ENCODE data around the gene PNPLA1.

- TF ChIP-seq, protein P1, sequence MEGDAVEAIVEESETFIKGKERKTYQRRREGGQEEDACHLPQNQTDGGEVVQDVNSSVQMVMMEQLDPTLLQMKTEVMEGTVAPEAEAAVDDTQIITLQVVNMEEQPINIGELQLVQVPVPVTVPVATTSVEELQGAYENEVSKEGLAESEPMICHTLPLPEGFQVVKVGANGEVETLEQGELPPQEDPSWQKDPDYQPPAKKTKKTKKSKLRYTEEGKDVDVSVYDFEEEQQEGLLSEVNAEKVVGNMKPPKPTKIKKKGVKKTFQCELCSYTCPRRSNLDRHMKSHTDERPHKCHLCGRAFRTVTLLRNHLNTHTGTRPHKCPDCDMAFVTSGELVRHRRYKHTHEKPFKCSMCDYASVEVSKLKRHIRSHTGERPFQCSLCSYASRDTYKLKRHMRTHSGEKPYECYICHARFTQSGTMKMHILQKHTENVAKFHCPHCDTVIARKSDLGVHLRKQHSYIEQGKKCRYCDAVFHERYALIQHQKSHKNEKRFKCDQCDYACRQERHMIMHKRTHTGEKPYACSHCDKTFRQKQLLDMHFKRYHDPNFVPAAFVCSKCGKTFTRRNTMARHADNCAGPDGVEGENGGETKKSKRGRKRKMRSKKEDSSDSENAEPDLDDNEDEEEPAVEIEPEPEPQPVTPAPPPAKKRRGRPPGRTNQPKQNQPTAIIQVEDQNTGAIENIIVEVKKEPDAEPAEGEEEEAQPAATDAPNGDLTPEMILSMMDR (IDR thresholded peaks at IDR 0.05; ENCODE audit: low read length), result no peak
- no peak for TF ChIP-seq EZH2 (IDR thresholded peaks at IDR 0.05; ENCODE audit: borderline replicate concordance, low read length)
These were observed 81.1 kb downstream of the PNPLA1 start for GRCh38 chr6:36350681-36351571.

Measured in OCI-LY1 (cell line).